Measurements from ENCODE around the gene GNA14.

Gene GNA14

GRCh38 chr9:77469515-77470231 lies 178.4 kb downstream of the GNA14 start:
- no peaks in the 10 kb centered on the region for H3K36me3 ChIP-seq (replicated peaks; ENCODE audit: low read depth, low read length)
- H2AFZ ChIP-seq (ENCODE audit: low read depth, low read length), result no peak overlapping the region

GRCh38 chr9:77464661-77465060 lies 183.5 kb downstream of the GNA14 start:
- Histone ChIP-seq H4K20me1 (ENCODE audit: insufficient read depth, low read length) (no peaks in the 10 kb centered on the region), H3K4me3 (ENCODE audit: low read length) (no peak overlapping the region), H3K4me2 (ENCODE audit: low read length) (no peak overlapping the region), H3K4me1 (ENCODE audit: low read length) (no peaks in the 10 kb centered on the region), H3K79me2 (ENCODE audit: low read length) (no peaks in the 10 kb centered on the region), H2AFZ (ENCODE audit: low read depth, low read length) (no peak overlapping the region), H3K27me3 (ENCODE audit: low read depth, low read length) (no peaks in the 10 kb centered on the region), H3K9me3 (ENCODE audit: insufficient read depth, low read length) (no peaks in the 10 kb centered on the region), H3K9ac (ENCODE audit: low read length) (no peak overlapping the region), H3K27ac (ENCODE audit: low read length) (no peak overlapping the region), H3K36me3 (replicated peaks; ENCODE audit: low read depth, low read length) (no peaks in the 10 kb centered on the region)
- TF ChIP-seq, protein P1, sequence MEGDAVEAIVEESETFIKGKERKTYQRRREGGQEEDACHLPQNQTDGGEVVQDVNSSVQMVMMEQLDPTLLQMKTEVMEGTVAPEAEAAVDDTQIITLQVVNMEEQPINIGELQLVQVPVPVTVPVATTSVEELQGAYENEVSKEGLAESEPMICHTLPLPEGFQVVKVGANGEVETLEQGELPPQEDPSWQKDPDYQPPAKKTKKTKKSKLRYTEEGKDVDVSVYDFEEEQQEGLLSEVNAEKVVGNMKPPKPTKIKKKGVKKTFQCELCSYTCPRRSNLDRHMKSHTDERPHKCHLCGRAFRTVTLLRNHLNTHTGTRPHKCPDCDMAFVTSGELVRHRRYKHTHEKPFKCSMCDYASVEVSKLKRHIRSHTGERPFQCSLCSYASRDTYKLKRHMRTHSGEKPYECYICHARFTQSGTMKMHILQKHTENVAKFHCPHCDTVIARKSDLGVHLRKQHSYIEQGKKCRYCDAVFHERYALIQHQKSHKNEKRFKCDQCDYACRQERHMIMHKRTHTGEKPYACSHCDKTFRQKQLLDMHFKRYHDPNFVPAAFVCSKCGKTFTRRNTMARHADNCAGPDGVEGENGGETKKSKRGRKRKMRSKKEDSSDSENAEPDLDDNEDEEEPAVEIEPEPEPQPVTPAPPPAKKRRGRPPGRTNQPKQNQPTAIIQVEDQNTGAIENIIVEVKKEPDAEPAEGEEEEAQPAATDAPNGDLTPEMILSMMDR (IDR thresholded peaks at IDR 0.05; ENCODE audit: low read depth, low read length), result no peak
- no peak for TF ChIP-seq EZH2phosphoT487 (IDR thresholded peaks at IDR 0.05; ENCODE audit: low read depth)

More at GRCh38 chr9:77469515-77470231, 178.4 kb downstream of the GNA14 start:
- Histone ChIP-seq H3K4me1 (ENCODE audit: low read length) (no peaks in the 10 kb centered on the region), H3K9me3 (ENCODE audit: insufficient read depth, low read length) (no peaks in the 10 kb centered on the region), H3K9ac (ENCODE audit: low read length) (no peak overlapping the region), H3K4me2 (ENCODE audit: low read length) (no peak overlapping the region), H3K79me2 (ENCODE audit: low read length) (no peaks in the 10 kb centered on the region), H3K27me3 (ENCODE audit: low read depth, low read length) (no peaks in the 10 kb centered on the region), H3K4me3 (ENCODE audit: low read length) (no peak overlapping the region), H3K27ac (ENCODE audit: low read length) (no peak overlapping the region), H4K20me1 (ENCODE audit: insufficient read depth, low read length) (no peaks in the 10 kb centered on the region)
- TF ChIP-seq EZH2phosphoT487 (IDR thresholded peaks at IDR 0.05; ENCODE audit: low read depth), result no peak
- TF ChIP-seq, protein P1 (IDR thresholded peaks at IDR 0.05; ENCODE audit: low read depth, low read length), result no peak

DNA sequence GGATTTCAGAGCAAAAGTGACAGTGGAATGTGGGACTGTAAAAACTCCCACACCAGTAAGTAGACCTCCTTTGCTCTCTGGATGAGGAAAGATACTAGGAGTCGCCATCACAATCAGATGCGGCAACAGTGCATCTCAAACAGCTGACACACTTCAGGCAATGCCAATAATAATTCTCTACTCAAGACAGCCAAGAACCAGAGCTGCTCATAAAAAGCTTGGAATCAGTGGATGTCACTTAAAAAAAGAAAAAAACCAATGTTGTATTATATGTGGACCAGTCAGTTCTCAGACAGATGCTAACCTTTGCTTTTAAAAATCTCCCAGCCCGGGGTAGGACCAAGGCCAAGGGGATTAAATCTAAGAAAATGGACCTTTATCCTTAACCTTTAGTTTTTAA lies 185.0 kb downstream of the GNA14 start:
- no peak overlapping the region for H3K9ac ChIP-seq (ENCODE audit: low read length)
- no peaks in the 10 kb centered on the region for H3K9me3 ChIP-seq (ENCODE audit: insufficient read depth, low read length)

GRCh38 chr9:77462066-77462465 lies 186.1 kb downstream of the GNA14 start:
- Histone ChIP-seq H3K27ac (ENCODE audit: low read length) (no peak overlapping the region), H3K4me1 (ENCODE audit: low read length) (peaks cover 6% of the 10 kb centered on the region; the same call in 1 of the 2 replicates), H3K9ac (ENCODE audit: low read length) (no peak overlapping the region), H2AFZ (ENCODE audit: low read depth, low read length) (no peak overlapping the region), H3K4me3 (ENCODE audit: low read length) (no peak overlapping the region), H4K20me1 (ENCODE audit: insufficient read depth, low read length) (no peaks in the 10 kb centered on the region), H3K36me3 (replicated peaks; ENCODE audit: low read depth, low read length) (no peaks in the 10 kb centered on the region), H3K4me2 (ENCODE audit: low read length) (no peak overlapping the region), H3K27me3 (ENCODE audit: low read depth, low read length) (no peaks in the 10 kb centered on the region), H3K9me3 (ENCODE audit: insufficient read depth, low read length) (no peaks in the 10 kb centered on the region), H3K79me2 (ENCODE audit: low read length) (no peaks in the 10 kb centered on the region)
- TF ChIP-seq, protein P1 (IDR thresholded peaks at IDR 0.05; ENCODE audit: low read depth, low read length), result no peak
- TF ChIP-seq EZH2phosphoT487 (IDR thresholded peaks at IDR 0.05; ENCODE audit: low read depth), result no peak

More for the DNA sequence above, 185.0 kb downstream of the GNA14 start:
- no peak overlapping the region for H3K4me3 ChIP-seq (ENCODE audit: low read length)
- no peak overlapping the region for H2AFZ ChIP-seq (ENCODE audit: low read depth, low read length)
- no peaks in the 10 kb centered on the region for H4K20me1 ChIP-seq (ENCODE audit: insufficient read depth, low read length)
- H3K79me2 ChIP-seq (ENCODE audit: low read length), result no peaks in the 10 kb centered on the region
- H3K4me1 ChIP-seq (ENCODE audit: low read length), result 0 out of 2 replicates have a peak, but pooled peaks cover 2% of the 10 kb centered on the region
- TF ChIP-seq EZH2phosphoT487 (IDR thresholded peaks at IDR 0.05; ENCODE audit: low read depth), result no peak
- TF ChIP-seq, protein P1 (IDR thresholded peaks at IDR 0.05; ENCODE audit: low read depth, low read length), result no peak
- H3K27me3 ChIP-seq (ENCODE audit: low read depth, low read length), result no peaks in the 10 kb centered on the region
- no peaks in the 10 kb centered on the region for H3K36me3 ChIP-seq (replicated peaks; ENCODE audit: low read depth, low read length)
- H3K27ac ChIP-seq (ENCODE audit: low read length), result no peak overlapping the region
- no peak overlapping the region for H3K4me2 ChIP-seq (ENCODE audit: low read length)
